ENCODE data around the gene ECEL1. TPM values are rescaled to one million over a fixed set of nuclear protein-coding genes. Genes with fewer than 3 reads are reported as not detected.
"Not testable (repeated sequence)": the region's sequence is repeated elsewhere in the genome, so short reads cannot be mapped to it uniquely, and the experiment has no call there.

Gene ECEL1
- total and polyA plus RNA-seq, 9 of the 15 experiments (the other 6 are each of a cell fraction or from before 2014, with no cell fraction given): 0.09 TPM; not detected in 8

GRCh38 chr2:232442431-232442830, 45.2 kb downstream of the ECEL1 start:
- H2AFZ ChIP-seq (ENCODE audit: low read depth, low read length); H3K36me3 ChIP-seq (ENCODE audit: control insufficient read depth, insufficient read depth, low read length); H3K4me2 ChIP-seq (ENCODE audit: insufficient read depth, low read length); BruUV-seq (replicated peaks); CTCF ChIA-PET (ENCODE audit: low intra/inter-chr PET ratio); H3K9me1 ChIP-seq (ENCODE audit: control insufficient read depth, insufficient read depth, low read length); H3K27ac ChIP-seq (ENCODE audit: extremely low read depth, low read depth, low read length); H3K79me2 ChIP-seq (ENCODE audit: control insufficient read depth, insufficient read depth, low read length); H3K9me3 ChIP-seq (replicated peaks; ENCODE audit: control insufficient read depth, insufficient read depth, low read depth, low read length); FAIRE-seq; H3K9ac ChIP-seq (ENCODE audit: insufficient read depth in 1 of 2, low read depth in 2 of 2, low read length in 2 of 2); ATAC-seq; in situ Hi-C loops (cut with MboI); H4K20me1 ChIP-seq (replicated peaks; ENCODE audit: control insufficient read depth, insufficient read depth, low read length); H3K4me3 ChIP-seq; DNase-seq (ENCODE audit: extremely low read depth in 1 of 4, low spot score in 3 of 4): not testable (repeated sequence)
- POLR2A ChIA-PET: interaction anchor here (1.2 kb wide), 1 partner anchor 517 kb away, joined by 3 read pairs; no protein-coding TSS in a partner anchor
- peaks cover 0 to 13% of the 10 kb centered on the region in 2 experiments; a peak in 2 of 5 replicates for H3K27me3 ChIP-seq (ENCODE audit: control insufficient read depth in 2 of 2, insufficient read depth in 2 of 2, low read length in 2 of 2)
- intact Hi-C loops (cut with micrococcal nuclease): loop anchor here (5.0 kb wide), 1 partner anchor 75 kb away; no protein-coding TSS in a partner anchor
- 5% methylated on average over 11 of the region's 13 CpGs for WGBS (ENCODE audit: insufficient coverage, low coverage, missing lambda C conversion rate)
- peaks cover 0 to 12% of the 10 kb centered on the region in 2 experiments; a peak in 2 of 5 replicates for H3K4me1 ChIP-seq (replicated peaks in 1 of 2; ENCODE audit: control insufficient read depth in 2 of 2, insufficient read depth in 2 of 2, low read length in 2 of 2)

GRCh38 chr2:232441922-232442321, 45.7 kb downstream of the ECEL1 start:
- BruUV-seq (replicated peaks); H3K79me2 ChIP-seq (ENCODE audit: control insufficient read depth, insufficient read depth, low read length); in situ Hi-C loops (cut with MboI); H3K36me3 ChIP-seq (ENCODE audit: control insufficient read depth, insufficient read depth, low read length); H3K4me3 ChIP-seq; H2AFZ ChIP-seq (ENCODE audit: low read depth, low read length); CTCF ChIA-PET (ENCODE audit: low intra/inter-chr PET ratio); ATAC-seq; H4K20me1 ChIP-seq (replicated peaks; ENCODE audit: control insufficient read depth, insufficient read depth, low read length); H3K9me1 ChIP-seq (ENCODE audit: control insufficient read depth, insufficient read depth, low read length); H3K27ac ChIP-seq (ENCODE audit: extremely low read depth, low read depth, low read length); DNase-seq (ENCODE audit: extremely low read depth in 1 of 4, low spot score in 3 of 4); H3K9me3 ChIP-seq (replicated peaks; ENCODE audit: control insufficient read depth, insufficient read depth, low read depth, low read length); H3K9ac ChIP-seq (ENCODE audit: insufficient read depth in 1 of 2, low read depth in 2 of 2, low read length in 2 of 2); FAIRE-seq; H3K4me2 ChIP-seq (ENCODE audit: insufficient read depth, low read length): not testable (repeated sequence)
- Histone ChIP-seq H3K27me3 (ENCODE audit: control insufficient read depth in 2 of 2, insufficient read depth in 2 of 2, low read length in 2 of 2) (peaks cover 0 to 19% of the 10 kb centered on the region in 2 experiments; a peak in 3 of 5 replicates), H3K4me1 (replicated peaks in 1 of 2; ENCODE audit: control insufficient read depth in 2 of 2, insufficient read depth in 2 of 2, low read length in 2 of 2) (peaks cover 0 to 12% of the 10 kb centered on the region in 2 experiments; a peak in 2 of 5 replicates)
- WGBS (ENCODE audit: insufficient coverage, low coverage, missing lambda C conversion rate): 2% methylated on average over 4 of the region's 10 CpGs
- intact Hi-C loops (cut with micrococcal nuclease): loop anchor here (2.0 to 5.0 kb wide), 3 partner anchors 75 to 589 kb away; no protein-coding TSS in a partner anchor
- POLR2A ChIA-PET: interaction anchor here (1.2 kb wide), 1 partner anchor 517 kb away, joined by 3 read pairs; no protein-coding TSS in a partner anchor
